Activated naive CD8-positive, alpha-beta T cell treated with anti-CD3 and anti-CD28 coated beads, Interleukin-2, amount 10 ng/mL, durations not matched to agents 7 days and 5 days (primary cell): ENCODE data around the gene ASIP. TPM values are rescaled to one million over a fixed set of nuclear protein-coding genes. Genes with fewer than 3 reads are reported as not detected.
A peak's percentile ranks its signal among the peaks of the same experiment; 100 is the strongest.

ENCODE experiments used
- ATAC-seq: fragments of 150-1000 bp; cut with Tn5 transposase; one replicate; pipeline ENCODE4 v1.10.0; 2021; ENCODE audit warnings: low read depth, moderate library complexity
- POLR2A ChIA-PET: fragments of 350-600 bp; sonication (Branson Sonifier 250); formaldehyde crosslinking; loops from one replicate; lab custom pipeline; 2021; ENCODE audit warnings: antibody characterized with exemption; lab: Charles Lee
- DNase-seq: peaks from one replicate; pipeline ENCODE4 v3.0.0; 2021
- H3K27ac Mint-ChIP-seq: one replicate; pipeline ENCODE4 v1.8.0; 2022; ENCODE audit warnings: mild to moderate bottlenecking, mixed read lengths
- H3K27me3 Mint-ChIP-seq: one replicate; pipeline ENCODE4 v1.8.0; 2022; ENCODE audit warnings: mild to moderate bottlenecking, moderate library complexity, mixed read lengths
- H3K36me3 Mint-ChIP-seq: one replicate; pipeline ENCODE4 v1.8.0; 2021; ENCODE audit warnings: mild to moderate bottlenecking, mixed read lengths
- H3K4me1 Mint-ChIP-seq: one replicate; pipeline ENCODE4 v1.8.0; 2021; ENCODE audit warnings: mixed read lengths
- H3K4me3 Mint-ChIP-seq: one replicate; pipeline ENCODE4 v1.8.0; 2022; ENCODE audit warnings: mild to moderate bottlenecking, moderate library complexity, mixed read lengths
- H3K9me3 Mint-ChIP-seq: one replicate; pipeline ENCODE4 v1.8.0; 2021; ENCODE audit warnings: mixed read lengths
- total RNA-seq, 2 experiments: library from RNA; stranded (reverse); gene quantifications; one replicate each; pipeline ENCODE4 v1.2.3, GENCODE V29; 2021

Gene ASIP
- total RNA-seq, 2 experiments from 2014 or later, result not detected

GRCh38 chr20:34299556-34300255 lies 58.5 kb downstream of the ASIP start:
- H3K9me3 Mint-ChIP-seq, result no peaks in the 10 kb centered on the region
- no peak overlapping the region for H3K27ac Mint-ChIP-seq
- peaks cover 23% of the 10 kb centered on the region for H3K4me1 Mint-ChIP-seq
- H3K27me3 Mint-ChIP-seq, result no peaks in the 10 kb centered on the region
- DNase-seq (no peak), ATAC-seq (no peak)
- H3K36me3 Mint-ChIP-seq, result no peaks in the 10 kb centered on the region
- POLR2A ChIA-PET, result no interaction called here
- no peak overlapping the region for H3K4me3 Mint-ChIP-seq

- DNase-seq (no peak), ATAC-seq (no peak)
- H3K36me3 Mint-ChIP-seq, result no peaks in the 10 kb centered on the region
- no peak overlapping the region for H3K27ac Mint-ChIP-seq
- H3K4me1 Mint-ChIP-seq, result peaks cover 23% of the 10 kb centered on the region
- peaks cover 1% of the 10 kb centered on the region for H3K27me3 Mint-ChIP-seq
- POLR2A ChIA-PET, result no interaction called here
- H3K4me3 Mint-ChIP-seq, result no peak overlapping the region
- H3K9me3 Mint-ChIP-seq, result no peaks in the 10 kb centered on the region
Measured at GRCh38 chr20:34300256-34300806, 59.1 kb downstream of the ASIP start.

GRCh38 chr20:34300809-34301586 lies 59.8 kb downstream of the ASIP start:
- POLR2A ChIA-PET, result interaction anchor here (2.6 kb wide), 1 partner anchor 215 kb away, joined by 16 read pairs; the partner anchor contains the start of gene DYNLRB1
- no peak for DNase-seq
- no peak for ATAC-seq
- Mint-ChIP-seq H3K27me3 (peaks cover 2% of the 10 kb centered on the region), H3K27ac (peak overlapping the region; percentile 45), H3K4me3 (peak overlapping the region; percentile 90), H3K9me3 (no peaks in the 10 kb centered on the region), H3K36me3 (no peaks in the 10 kb centered on the region), H3K4me1 (peaks cover 23% of the 10 kb centered on the region)

- Mint-ChIP-seq H3K36me3 (no peaks in the 10 kb centered on the region), H3K27me3 (peaks cover 5% of the 10 kb centered on the region)
Measured at GRCh38 chr20:34301587-34302311, 60.5 kb downstream of the ASIP start.

GRCh38 chr20:34302312-34302722 lies 61.1 kb downstream of the ASIP start:
- H3K4me3 Mint-ChIP-seq, result peak overlapping the region; percentile 90
- DNase-seq (no peak), ATAC-seq (no peak)
- peak overlapping the region; percentile 83 for H3K27ac Mint-ChIP-seq
- POLR2A ChIA-PET, result interaction anchor here (1.2 to 2.6 kb wide), 5 partner anchors 10 to 214 kb away, joined by 3 to 16 read pairs (median 6); partner anchors contain the start of genes DYNLRB1 and ITCH
- peaks cover 5% of the 10 kb centered on the region for H3K27me3 Mint-ChIP-seq
- peaks cover 21% of the 10 kb centered on the region for H3K4me1 Mint-ChIP-seq
- no peaks in the 10 kb centered on the region for H3K9me3 Mint-ChIP-seq
- H3K36me3 Mint-ChIP-seq, result no peaks in the 10 kb centered on the region

More at GRCh38 chr20:34301587-34302311, 60.5 kb downstream of the ASIP start:
- POLR2A ChIA-PET, result interaction anchor here (1.5 to 2.6 kb wide), 3 partner anchors 61 to 214 kb away, joined by 4 to 16 read pairs (median 6); partner anchors contain the start of genes DYNLRB1 and ITCH
- Mint-ChIP-seq H3K4me1 (peaks cover 23% of the 10 kb centered on the region), H3K4me3 (peak overlapping the region; percentile 90), H3K9me3 (no peaks in the 10 kb centered on the region), H3K27ac (peak overlapping the region; percentile 83)
- no peak for DNase-seq
- no peak for ATAC-seq

GRCh38 chr20:34302723-34303533 lies 61.7 kb downstream of the ASIP start, which contains the start of gene AHCY:
TSS of gene AHCY (minus strand) at chr20:34303355. CDS start at chr20:34303270, 85 bp downstream.
- Mint-ChIP-seq H3K36me3 (no peaks in the 10 kb centered on the region), H3K4me3 (peak within 1 kb of the TSS; percentile 92), H3K27me3 (peaks cover 6% of the 10 kb centered on the region), H3K27ac (peak within 1 kb of the TSS; percentile 88), H3K4me1 (peaks cover 20% of the 10 kb centered on the region), H3K9me3 (no peaks in the 10 kb centered on the region)
- POLR2A ChIA-PET, result interaction anchor here (1.2 to 2.6 kb wide), 5 partner anchors 10 to 213 kb away, joined by 3 to 16 read pairs (median 6); partner anchors contain the start of genes DYNLRB1 and ITCH
- DNase-seq (peak; percentile 95), ATAC-seq (peak; percentile 96)

- H3K9me3 Mint-ChIP-seq, result no peaks in the 10 kb centered on the region
- DNase-seq (no peak), ATAC-seq (no peak)
- no peak overlapping the region for H3K27ac Mint-ChIP-seq
- peaks cover 27% of the 10 kb centered on the region for H3K27me3 Mint-ChIP-seq
- H3K4me3 Mint-ChIP-seq, result no peak overlapping the region
- POLR2A ChIA-PET, result interaction anchor here (0.6 kb wide), 2 partner anchors 11 to 21 kb away, joined by 3 read pairs; no protein-coding TSS in a partner anchor
- H3K4me1 Mint-ChIP-seq, result peaks cover 20% of the 10 kb centered on the region
- H3K36me3 Mint-ChIP-seq, result no peaks in the 10 kb centered on the region
Measured at GRCh38 chr20:34305333-34306230, 64.4 kb downstream of the ASIP start.

GRCh38 chr20:34309691-34310090 lies 68.5 kb downstream of the ASIP start:
- no peak for ATAC-seq
- POLR2A ChIA-PET, result no interaction called here
- H3K27me3 Mint-ChIP-seq, result peaks cover 45% of the 10 kb centered on the region

GRCh38 chr20:34310481-34311117 lies 69.4 kb downstream of the ASIP start:
- ATAC-seq (no peak), DNase-seq (no peak)
- Mint-ChIP-seq H3K9me3 (no peaks in the 10 kb centered on the region), H3K27ac (no peak overlapping the region), H3K27me3 (peaks cover 44% of the 10 kb centered on the region), H3K4me1 (peaks cover 7% of the 10 kb centered on the region), H3K4me3 (no peak overlapping the region), H3K36me3 (no peaks in the 10 kb centered on the region)
- POLR2A ChIA-PET, result interaction anchor here (0.9 kb wide), 1 partner anchor 206 kb away, joined by 3 read pairs; the partner anchor contains the start of gene DYNLRB1

More at GRCh38 chr20:34309691-34310090, 68.5 kb downstream of the ASIP start:
- Mint-ChIP-seq H3K27ac (no peak overlapping the region), H3K36me3 (no peaks in the 10 kb centered on the region), H3K4me3 (no peak overlapping the region), H3K4me1 (peaks cover 7% of the 10 kb centered on the region), H3K9me3 (no peaks in the 10 kb centered on the region)
- no peak for DNase-seq

- H3K27me3 Mint-ChIP-seq, result peaks cover 44% of the 10 kb centered on the region
- POLR2A ChIA-PET, result interaction anchor here (0.9 kb wide), 1 partner anchor 205 kb away, joined by 3 read pairs; the partner anchor contains the start of gene DYNLRB1
- H3K4me3 Mint-ChIP-seq, result peak overlapping the region; percentile 53
- peaks cover 7% of the 10 kb centered on the region for H3K4me1 Mint-ChIP-seq
- H3K9me3 Mint-ChIP-seq, result no peaks in the 10 kb centered on the region
- H3K27ac Mint-ChIP-seq, result no peak overlapping the region
- no peaks in the 10 kb centered on the region for H3K36me3 Mint-ChIP-seq
- no peak for ATAC-seq
- peak; percentile 39 for DNase-seq
Measured at GRCh38 chr20:34311118-34312023, 70.1 kb downstream of the ASIP start.
